Duodenal mucosa (tissue), 2 donors: ENCODE results near the gene KRTAP5-5.
"Not testable (repeated sequence)": the region's sequence is repeated elsewhere in the genome, so short reads cannot be mapped to it uniquely, and the experiment has no call there.

Source experiments
- H3K27ac ChIP-seq: one replicate; pipeline ENCODE4 v1.7.0; 2013; ENCODE audit warnings: low read depth, low read length
- H3K27me3 ChIP-seq, 2 donors: one replicate each; pipeline ENCODE4 v1.7.0; 2013; ENCODE audit warnings: low read length in 2 of 2, control low read depth in 1 of 2; ENCODE audit not compliant: insufficient read depth in 2 of 2, control insufficient read depth in 1 of 2
- H3K36me3 ChIP-seq, 2 donors: one replicate each; pipeline ENCODE4 v1.7.0; 2013; ENCODE audit warnings: low read length in 2 of 2, control low read depth in 1 of 2; ENCODE audit not compliant: insufficient read depth in 2 of 2, control insufficient read depth in 1 of 2
- H3K4me1 ChIP-seq, 2 donors: one replicate each; pipeline ENCODE4 v1.7.0; 2013; ENCODE audit warnings: low read length in 2 of 2, control low read depth in 1 of 2; ENCODE audit not compliant: insufficient read depth in 2 of 2, control insufficient read depth in 1 of 2
- H3K4me3 ChIP-seq, 2 donors: one replicate each; pipeline ENCODE4 v1.7.0; 2013; ENCODE audit warnings: low read length in 2 of 2, low read depth in 1 of 2
- H3K9ac ChIP-seq, 2 donors: one replicate each; pipeline ENCODE4 v1.7.0; 2013; ENCODE audit warnings: low read length in 2 of 2, low read depth in 1 of 2
- H3K9me3 ChIP-seq, 2 donors: one replicate each; pipeline ENCODE4 v1.7.0; 2013; ENCODE audit warnings: low read length in 2 of 2, control low read depth in 1 of 2; ENCODE audit not compliant: control insufficient read depth in 1 of 2

The KRTAP5-5 gene

GRCh38 chr11:1596576-1597121, 32.9 kb upstream of the KRTAP5-5 start:
- H3K4me1 ChIP-seq, result peaks cover 0 to 19% of the 10 kb centered on the region in 2 donors
- not testable (repeated sequence) for H3K9me3 ChIP-seq, H3K36me3 ChIP-seq, H3K27ac ChIP-seq, H3K9ac ChIP-seq, H3K4me3 ChIP-seq, H3K27me3 ChIP-seq

GRCh38 chr11:1597331-1597993, 32.1 kb upstream of the KRTAP5-5 start:
- no peak overlapping the region for H3K27ac ChIP-seq
- peaks cover 0 to 6% of the 10 kb centered on the region in 2 donors for H3K27me3 ChIP-seq
- peaks cover 0 to 19% of the 10 kb centered on the region in 2 donors for H3K4me1 ChIP-seq
- H3K9me3 ChIP-seq, result no peaks in the 10 kb centered on the region
- H3K4me3 ChIP-seq, result no peak overlapping the region
- H3K9ac ChIP-seq, result no peak overlapping the region
- H3K36me3 ChIP-seq, result no peaks in the 10 kb centered on the region

- Histone ChIP-seq H3K9ac (no peak within 1 kb of the TSS), H3K4me1 (peaks cover 0 to 19% of the 10 kb centered on the region in 2 donors), H3K9me3 (no peaks in the 10 kb centered on the region), H3K27ac (no peak within 1 kb of the TSS), H3K4me3 (no peak within 1 kb of the TSS), H3K27me3 (peaks cover 0 to 6% of the 10 kb centered on the region in 2 donors), H3K36me3 (no peaks in the 10 kb centered on the region)
Measured at GRCh38 chr11:1597994-1598380, 31.6 kb upstream of the KRTAP5-5 start, which contains the start of gene KRTAP5-2. Gene KRTAP5-2, minus strand, starts transcription at chr11:1598294. Its CDS starts 44 bp downstream, at chr11:1598250.

- not testable (repeated sequence) for H3K9me3 ChIP-seq, H3K4me3 ChIP-seq, H3K36me3 ChIP-seq, H3K27me3 ChIP-seq, H3K9ac ChIP-seq, H3K27ac ChIP-seq
- peaks cover 0 to 19% of the 10 kb centered on the region in 2 donors for H3K4me1 ChIP-seq
Measured at GRCh38 chr11:1598406-1598805, 31.2 kb upstream of the KRTAP5-5 start.

GRCh38 chr11:1598816-1599215, 30.8 kb upstream of the KRTAP5-5 start:
- Histone ChIP-seq H3K27me3 (peaks cover 0 to 3% of the 10 kb centered on the region in 2 donors), H3K36me3 (no peaks in the 10 kb centered on the region), H3K4me1 (peaks cover 0 to 19% of the 10 kb centered on the region in 2 donors), H3K9me3 (no peaks in the 10 kb centered on the region), H3K27ac (no peak overlapping the region), H3K9ac (no peak overlapping the region), H3K4me3 (no peak overlapping the region)

- H3K27ac ChIP-seq, result no peak overlapping the region
- no peaks in the 10 kb centered on the region for H3K36me3 ChIP-seq
- H3K9ac ChIP-seq, result no peak overlapping the region
- H3K4me1 ChIP-seq, result peaks cover 0 to 18% of the 10 kb centered on the region in 2 donors
- H3K9me3 ChIP-seq, result no peaks in the 10 kb centered on the region
- no peak overlapping the region for H3K4me3 ChIP-seq
- H3K27me3 ChIP-seq, result peaks cover 0 to 3% of the 10 kb centered on the region in 2 donors
Measured at GRCh38 chr11:1600626-1601025, 28.9 kb upstream of the KRTAP5-5 start.

GRCh38 chr11:1601663-1602062, 27.9 kb upstream of the KRTAP5-5 start:
- not testable (repeated sequence) for H3K27me3 ChIP-seq, H3K27ac ChIP-seq, H3K4me3 ChIP-seq, H3K4me1 ChIP-seq, H3K36me3 ChIP-seq, H3K9me3 ChIP-seq, H3K9ac ChIP-seq

GRCh38 chr11:1603629-1604028, 25.9 kb upstream of the KRTAP5-5 start:
- no peak overlapping the region for H3K27ac ChIP-seq
- H3K4me1 ChIP-seq, result no peaks in the 10 kb centered on the region
- no peaks in the 10 kb centered on the region for H3K9me3 ChIP-seq
- H3K4me3 ChIP-seq, result no peak overlapping the region
- no peaks in the 10 kb centered on the region for H3K36me3 ChIP-seq
- no peaks in the 10 kb centered on the region for H3K27me3 ChIP-seq
- H3K9ac ChIP-seq, result no peak overlapping the region

GRCh38 chr11:1604181-1604580, 25.4 kb upstream of the KRTAP5-5 start:
- Histone ChIP-seq H3K27me3 (no peaks in the 10 kb centered on the region), H3K27ac (no peak overlapping the region), H3K4me3 (no peak overlapping the region)

DNA sequence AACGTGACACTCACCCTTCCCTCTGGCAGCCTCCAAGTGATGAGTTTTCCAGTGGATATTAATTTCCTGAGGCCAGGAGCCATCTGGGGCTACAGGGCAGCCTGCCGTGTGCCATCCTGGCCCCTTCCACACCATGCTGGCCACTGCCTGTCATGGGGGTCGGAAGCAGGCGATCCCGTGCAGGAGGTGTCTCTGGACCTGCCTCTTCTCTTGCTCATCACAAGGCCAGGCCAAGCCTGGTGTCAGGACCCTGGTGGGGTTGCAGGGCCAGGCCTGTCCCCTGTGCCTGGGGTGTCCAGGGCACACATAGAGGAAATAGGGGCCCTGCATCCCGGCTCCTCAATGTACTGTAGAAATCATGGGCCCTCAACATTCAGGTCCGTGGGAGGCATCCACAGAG, 24.9 kb upstream of the KRTAP5-5 start:
- H3K36me3 ChIP-seq, result no peaks in the 10 kb centered on the region
- no peaks in the 10 kb centered on the region for H3K4me1 ChIP-seq
- H3K9ac ChIP-seq, result no peak overlapping the region
- no peaks in the 10 kb centered on the region for H3K9me3 ChIP-seq
- H3K4me3 ChIP-seq, result no peak overlapping the region
- H3K27me3 ChIP-seq, result no peaks in the 10 kb centered on the region
- H3K27ac ChIP-seq, result no peak overlapping the region

More at GRCh38 chr11:1604181-1604580, 25.4 kb upstream of the KRTAP5-5 start:
- Histone ChIP-seq H3K9ac (no peak overlapping the region), H3K36me3 (no peaks in the 10 kb centered on the region), H3K4me1 (no peaks in the 10 kb centered on the region), H3K9me3 (no peaks in the 10 kb centered on the region)
